Esophagus (tissue), 2 donors: ENCODE data around the gene SCAMP4. TPM values are rescaled to one million over a fixed set of nuclear protein-coding genes. Genes with fewer than 3 reads are reported as not detected.
"Not testable (repeated sequence)": the region's sequence is repeated elsewhere in the genome, so short reads cannot be mapped to it uniquely, and the experiment has no call there.

Experiments
- H3K27ac ChIP-seq, 2 donors: one replicate each; pipeline ENCODE4 v1.5.1; 2013; ENCODE audit warnings: low read depth in 2 of 2, mild to moderate bottlenecking in 2 of 2, inconsistent platforms in 1 of 2, low read length in 1 of 2, moderate library complexity in 1 of 2
- H3K27me3 ChIP-seq, 2 donors: one replicate each; pipeline ENCODE4 v1.6.1; 2013; ENCODE audit warnings: low read length in 2 of 2, control low read depth in 1 of 2, mild to moderate bottlenecking in 1 of 2; ENCODE audit not compliant: insufficient read depth in 2 of 2, control insufficient read depth in 1 of 2
- H3K36me3 ChIP-seq, 2 donors: one replicate each; pipeline ENCODE4 v1.6.1; 2013; ENCODE audit warnings: low read length in 1 of 2; ENCODE audit not compliant: control insufficient read depth in 2 of 2, insufficient read depth in 2 of 2
- H3K4me1 ChIP-seq, 2 donors: one replicate each; pipeline ENCODE4 v1.6.1; 2013; ENCODE audit warnings: low read length in 1 of 2; ENCODE audit not compliant: control insufficient read depth in 2 of 2, insufficient read depth in 2 of 2
- H3K4me3 ChIP-seq, 2 donors: one replicate each; pipeline ENCODE4 v1.5.1; 2013; ENCODE audit warnings: low read length in 2 of 2, mild to moderate bottlenecking in 2 of 2, low read depth in 1 of 2, moderate library complexity in 1 of 2
- H3K9me3 ChIP-seq, 2 donors: one replicate each; pipeline ENCODE4 v1.6.1; 2013; ENCODE audit warnings: mild to moderate bottlenecking in 2 of 2, low read depth in 1 of 2, low read length in 1 of 2, moderate library complexity in 1 of 2; ENCODE audit not compliant: control insufficient read depth in 2 of 2, insufficient read depth in 1 of 2
- WGBS, 2 donors: extraction: QIAGEN DNeasy Blood & Tissue Kit; methylation state at CpG; one replicate each; pipeline ENCODE4 v1.1.7; 2013; 5-methylcytosine and 5-hydroxymethylcytosine counted together
- polyA plus RNA-seq, 2 donors: library from polyadenylated mRNA; stranded (reverse); fragments of 200-250 nt; gene quantifications; one replicate each; pipeline ENCODE4 v1.2.3, GENCODE V29; 2013
- donor health status: healthy with polysubstance abuse.
- donor health status: Bipolar disorder and iron deficiency.

SCAMP4 gene
- polyA plus RNA-seq, 2 donors, result 29.0 to 38.6 TPM

GRCh38 chr19:1866693-1867348, 38.4 kb upstream of the SCAMP4 start:
- WGBS, 2 donors, result 84 to 87% methylated on average over 8 of the region's 8 CpGs
- Histone ChIP-seq H3K27ac (no peak overlapping the region), H3K4me1 (peaks cover 0 to 2% of the 10 kb centered on the region in 2 donors), H3K27me3 (no peaks in the 10 kb centered on the region), H3K36me3 (peaks cover 0 to 3% of the 10 kb centered on the region in 2 donors), H3K9me3 (no peaks in the 10 kb centered on the region), H3K4me3 (no peak overlapping the region)

GRCh38 chr19:1867349-1867724, 37.9 kb upstream of the SCAMP4 start:
- 90% methylated on average over 9 of the region's 9 CpGs for WGBS, 2 donors

GRCh38 chr19:1868971-1869370, 36.2 kb upstream of the SCAMP4 start:
- Histone ChIP-seq H3K27me3 (no peaks in the 10 kb centered on the region), H3K4me1 (peaks cover 13 to 17% of the 10 kb centered on the region in 2 donors), H3K9me3 (no peaks in the 10 kb centered on the region), H3K36me3 (peaks cover 0 to 3% of the 10 kb centered on the region in 2 donors), H3K27ac (no peak overlapping the region), H3K4me3 (no peak overlapping the region)
- 70% methylated on average over 7 of the region's 7 CpGs for WGBS, 2 donors

More at GRCh38 chr19:1867349-1867724, 37.9 kb upstream of the SCAMP4 start:
- H3K27me3 ChIP-seq, result no peaks in the 10 kb centered on the region
- no peak overlapping the region for H3K4me3 ChIP-seq
- peaks cover 1 to 4% of the 10 kb centered on the region in 2 donors for H3K4me1 ChIP-seq
- H3K36me3 ChIP-seq, result peaks cover 0 to 3% of the 10 kb centered on the region in 2 donors
- no peak overlapping the region for H3K27ac ChIP-seq
- no peaks in the 10 kb centered on the region for H3K9me3 ChIP-seq

- H3K4me3 ChIP-seq, result no peak overlapping the region
These were observed 34.0 kb upstream of the SCAMP4 start for GRCh38 chr19:1871140-1871597.

GRCh38 chr19:1871630-1872029, 33.6 kb upstream of the SCAMP4 start:
- Histone ChIP-seq H3K27me3 (no peaks in the 10 kb centered on the region), H3K4me3 (no peak overlapping the region), H3K9me3 (no peaks in the 10 kb centered on the region), H3K4me1 (peaks cover 15 to 23% of the 10 kb centered on the region in 2 donors), H3K27ac (no peak overlapping the region), H3K36me3 (peaks cover 0 to 3% of the 10 kb centered on the region in 2 donors)
- WGBS, 2 donors, result 77 to 87% methylated on average over 13 of the region's 13 CpGs

More at GRCh38 chr19:1871140-1871597, 34.0 kb upstream of the SCAMP4 start:
- peaks cover 13 to 19% of the 10 kb centered on the region in 2 donors for H3K4me1 ChIP-seq
- no peak overlapping the region for H3K27ac ChIP-seq
- H3K9me3 ChIP-seq, result no peaks in the 10 kb centered on the region
- H3K36me3 ChIP-seq, result peaks cover 0 to 3% of the 10 kb centered on the region in 2 donors
- 66 to 80% methylated on average over 15 of the region's 15 CpGs for WGBS, 2 donors
- H3K27me3 ChIP-seq, result no peaks in the 10 kb centered on the region

- H3K36me3 ChIP-seq, result peaks cover 0 to 3% of the 10 kb centered on the region in 2 donors
- H3K4me1 ChIP-seq, result peaks cover 16 to 24% of the 10 kb centered on the region in 2 donors
- peak overlapping the region; percentile 77 to 81 for H3K27ac ChIP-seq
- 73 to 76% methylated on average over 25 of the region's 25 CpGs for WGBS, 2 donors
- H3K27me3 ChIP-seq, result no peaks in the 10 kb centered on the region
- no peaks in the 10 kb centered on the region for H3K9me3 ChIP-seq
- peak overlapping the region in 1 of 2 donors; percentile 6 for H3K4me3 ChIP-seq
These were observed 32.2 kb upstream of the SCAMP4 start for GRCh38 chr19:1872807-1873523.

GRCh38 chr19:1873524-1874473, 31.4 kb upstream of the SCAMP4 start:
- Histone ChIP-seq H3K4me3 (peak overlapping the region; percentile 6 to 24), H3K27me3 (no peaks in the 10 kb centered on the region)
- 36% methylated on average over 29 of the region's 29 CpGs for WGBS, 2 donors

GRCh38 chr19:1874554-1875185, 30.5 kb upstream of the SCAMP4 start:
- 6 to 8% methylated on average over 16 of the region's 16 CpGs for WGBS, 2 donors
- H3K4me3 ChIP-seq, result peak overlapping the region; percentile 87 to 98
- peak overlapping the region; percentile 98 to 99 for H3K27ac ChIP-seq
- H3K27me3 ChIP-seq, result no peaks in the 10 kb centered on the region
- peaks cover 0 to 3% of the 10 kb centered on the region in 2 donors for H3K36me3 ChIP-seq
- no peaks in the 10 kb centered on the region for H3K9me3 ChIP-seq
- H3K4me1 ChIP-seq, result peaks cover 16 to 24% of the 10 kb centered on the region in 2 donors

More at GRCh38 chr19:1873524-1874473, 31.4 kb upstream of the SCAMP4 start:
- no peaks in the 10 kb centered on the region for H3K9me3 ChIP-seq
- H3K4me1 ChIP-seq, result peaks cover 16 to 24% of the 10 kb centered on the region in 2 donors
- H3K36me3 ChIP-seq, result peaks cover 0 to 3% of the 10 kb centered on the region in 2 donors
- H3K27ac ChIP-seq, result peak overlapping the region; percentile 77 to 81

GRCh38 chr19:1875265-1875645, 29.9 kb upstream of the SCAMP4 start:
- not testable (repeated sequence) for H3K9me3 ChIP-seq, H3K27me3 ChIP-seq, H3K36me3 ChIP-seq
- Histone ChIP-seq H3K4me1 (peaks cover 16 to 25% of the 10 kb centered on the region in 2 donors), H3K4me3 (peak overlapping the region; percentile 87 to 98), H3K27ac (peak overlapping the region; percentile 98 to 99)
- 0 to 3% methylated on average over 11 of the region's 11 CpGs for WGBS, 2 donors
